ENCODE results near the gene ACOT11.

The ACOT11 gene

DNA sequence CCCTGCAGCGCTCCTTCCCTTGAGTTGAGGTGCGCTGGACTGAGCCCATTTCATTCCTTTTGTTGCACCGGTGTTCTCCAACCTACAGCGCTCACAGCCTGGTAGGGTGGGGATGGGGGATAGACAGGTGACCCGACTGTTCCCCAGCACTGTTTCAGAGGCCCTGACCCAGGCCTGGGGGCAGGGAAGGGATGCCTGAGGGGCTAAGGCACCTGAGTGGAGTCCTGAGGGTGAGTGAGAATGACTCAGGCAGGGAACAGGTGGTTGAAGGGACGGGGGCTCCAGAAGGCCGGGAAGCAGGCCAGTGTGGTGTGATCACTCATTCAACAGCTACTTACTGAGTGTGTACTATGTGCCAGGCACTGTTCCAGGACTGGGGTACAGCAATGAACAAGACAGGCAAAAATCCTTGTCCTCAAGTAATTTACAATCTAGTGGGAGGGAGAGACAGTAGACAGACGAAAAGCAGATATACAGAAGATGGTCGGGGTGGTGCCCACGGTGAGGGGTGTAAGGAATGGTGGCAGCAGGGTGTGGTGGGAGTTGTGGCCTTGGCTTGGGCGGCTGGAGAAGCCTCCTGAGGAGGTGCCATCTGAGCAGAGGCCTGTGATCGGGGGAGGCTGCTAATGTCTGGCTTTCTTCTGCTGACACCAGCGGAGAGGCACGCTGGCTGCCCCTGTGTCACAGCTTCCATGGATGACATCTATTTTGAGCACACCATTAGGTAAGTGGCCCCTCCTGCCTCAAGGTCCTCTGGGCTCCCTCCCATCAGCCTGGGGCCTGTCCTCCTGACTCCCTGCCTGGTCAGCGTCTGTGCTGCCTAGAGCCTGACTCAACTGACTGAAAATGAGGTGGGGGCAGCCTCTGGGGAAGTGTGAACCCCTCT lies 37.4 kb downstream of the ACOT11 start:
- TF ChIP-seq PPARA (CRISPR knock-in tag; IDR thresholded peaks at IDR 0.05; ENCODE audit: borderline replicate concordance): no peak
- TF ChIP-seq ARNTL (CRISPR knock-in tag; IDR thresholded peaks at IDR 0.05; ENCODE audit: borderline replicate concordance, low read depth): no peak
- no peak for TF ChIP-seq ZFP3 (CRISPR knock-in tag; IDR thresholded peaks at IDR 0.05)
- TF ChIP-seq CSRNP3 (CRISPR knock-in tag; IDR thresholded peaks at IDR 0.05): no peak
- TF ChIP-seq TCF4 (CRISPR knock-in tag; IDR thresholded peaks at IDR 0.05; ENCODE audit: borderline replicate concordance): no peak
- no peak for TF ChIP-seq ZNF565 (CRISPR knock-in tag; conservative IDR thresholded peaks at IDR 0.05; ENCODE audit: low read depth)
- TF ChIP-seq ESRRG (CRISPR knock-in tag; IDR thresholded peaks at IDR 0.05): no peak
- TF ChIP-seq OSR1 (CRISPR knock-in tag; IDR thresholded peaks at IDR 0.05): no peak
- TF ChIP-seq SNAI2 (CRISPR knock-in tag; IDR thresholded peaks at IDR 0.05): no peak
- TF ChIP-seq, protein P1, sequence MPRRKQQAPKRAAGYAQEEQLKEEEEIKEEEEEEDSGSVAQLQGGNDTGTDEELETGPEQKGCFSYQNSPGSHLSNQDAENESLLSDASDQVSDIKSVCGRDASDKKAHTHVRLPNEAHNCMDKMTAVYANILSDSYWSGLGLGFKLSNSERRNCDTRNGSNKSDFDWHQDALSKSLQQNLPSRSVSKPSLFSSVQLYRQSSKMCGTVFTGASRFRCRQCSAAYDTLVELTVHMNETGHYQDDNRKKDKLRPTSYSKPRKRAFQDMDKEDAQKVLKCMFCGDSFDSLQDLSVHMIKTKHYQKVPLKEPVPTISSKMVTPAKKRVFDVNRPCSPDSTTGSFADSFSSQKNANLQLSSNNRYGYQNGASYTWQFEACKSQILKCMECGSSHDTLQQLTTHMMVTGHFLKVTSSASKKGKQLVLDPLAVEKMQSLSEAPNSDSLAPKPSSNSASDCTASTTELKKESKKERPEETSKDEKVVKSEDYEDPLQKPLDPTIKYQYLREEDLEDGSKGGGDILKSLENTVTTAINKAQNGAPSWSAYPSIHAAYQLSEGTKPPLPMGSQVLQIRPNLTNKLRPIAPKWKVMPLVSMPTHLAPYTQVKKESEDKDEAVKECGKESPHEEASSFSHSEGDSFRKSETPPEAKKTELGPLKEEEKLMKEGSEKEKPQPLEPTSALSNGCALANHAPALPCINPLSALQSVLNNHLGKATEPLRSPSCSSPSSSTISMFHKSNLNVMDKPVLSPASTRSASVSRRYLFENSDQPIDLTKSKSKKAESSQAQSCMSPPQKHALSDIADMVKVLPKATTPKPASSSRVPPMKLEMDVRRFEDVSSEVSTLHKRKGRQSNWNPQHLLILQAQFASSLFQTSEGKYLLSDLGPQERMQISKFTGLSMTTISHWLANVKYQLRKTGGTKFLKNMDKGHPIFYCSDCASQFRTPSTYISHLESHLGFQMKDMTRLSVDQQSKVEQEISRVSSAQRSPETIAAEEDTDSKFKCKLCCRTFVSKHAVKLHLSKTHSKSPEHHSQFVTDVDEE (CRISPR knock-in tag; IDR thresholded peaks at IDR 0.05): no peak
- no peak for TF ChIP-seq ZFP30 (CRISPR knock-in tag; IDR thresholded peaks at IDR 0.05)
- no peak for TF ChIP-seq ZC3H10 (CRISPR knock-in tag; IDR thresholded peaks at IDR 0.05)
- TF ChIP-seq ISL1 (CRISPR knock-in tag; IDR thresholded peaks at IDR 0.05): no peak
- TF ChIP-seq, protein P2, sequence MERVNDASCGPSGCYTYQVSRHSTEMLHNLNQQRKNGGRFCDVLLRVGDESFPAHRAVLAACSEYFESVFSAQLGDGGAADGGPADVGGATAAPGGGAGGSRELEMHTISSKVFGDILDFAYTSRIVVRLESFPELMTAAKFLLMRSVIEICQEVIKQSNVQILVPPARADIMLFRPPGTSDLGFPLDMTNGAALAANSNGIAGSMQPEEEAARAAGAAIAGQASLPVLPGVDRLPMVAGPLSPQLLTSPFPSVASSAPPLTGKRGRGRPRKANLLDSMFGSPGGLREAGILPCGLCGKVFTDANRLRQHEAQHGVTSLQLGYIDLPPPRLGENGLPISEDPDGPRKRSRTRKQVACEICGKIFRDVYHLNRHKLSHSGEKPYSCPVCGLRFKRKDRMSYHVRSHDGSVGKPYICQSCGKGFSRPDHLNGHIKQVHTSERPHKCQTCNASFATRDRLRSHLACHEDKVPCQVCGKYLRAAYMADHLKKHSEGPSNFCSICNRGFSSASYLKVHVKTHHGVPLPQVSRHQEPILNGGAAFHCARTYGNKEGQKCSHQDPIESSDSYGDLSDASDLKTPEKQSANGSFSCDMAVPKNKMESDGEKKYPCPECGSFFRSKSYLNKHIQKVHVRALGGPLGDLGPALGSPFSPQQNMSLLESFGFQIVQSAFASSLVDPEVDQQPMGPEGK (CRISPR knock-in tag; IDR thresholded peaks at IDR 0.05; ENCODE audit: borderline replicate concordance): no peak
- no peak for TF ChIP-seq ZNF8 (CRISPR knock-in tag; IDR thresholded peaks at IDR 0.05)
- TF ChIP-seq GLIS3 (CRISPR knock-in tag; IDR thresholded peaks at IDR 0.05): no peak
- TF ChIP-seq BACH2 (CRISPR knock-in tag; IDR thresholded peaks at IDR 0.05; ENCODE audit: borderline replicate concordance): no peak
- no peak for TF ChIP-seq RARB (CRISPR knock-in tag; IDR thresholded peaks at IDR 0.05)
- TF ChIP-seq TOX (CRISPR knock-in tag; IDR thresholded peaks at IDR 0.05; ENCODE audit: borderline replicate concordance): no peak
- TF ChIP-seq, protein P3, sequence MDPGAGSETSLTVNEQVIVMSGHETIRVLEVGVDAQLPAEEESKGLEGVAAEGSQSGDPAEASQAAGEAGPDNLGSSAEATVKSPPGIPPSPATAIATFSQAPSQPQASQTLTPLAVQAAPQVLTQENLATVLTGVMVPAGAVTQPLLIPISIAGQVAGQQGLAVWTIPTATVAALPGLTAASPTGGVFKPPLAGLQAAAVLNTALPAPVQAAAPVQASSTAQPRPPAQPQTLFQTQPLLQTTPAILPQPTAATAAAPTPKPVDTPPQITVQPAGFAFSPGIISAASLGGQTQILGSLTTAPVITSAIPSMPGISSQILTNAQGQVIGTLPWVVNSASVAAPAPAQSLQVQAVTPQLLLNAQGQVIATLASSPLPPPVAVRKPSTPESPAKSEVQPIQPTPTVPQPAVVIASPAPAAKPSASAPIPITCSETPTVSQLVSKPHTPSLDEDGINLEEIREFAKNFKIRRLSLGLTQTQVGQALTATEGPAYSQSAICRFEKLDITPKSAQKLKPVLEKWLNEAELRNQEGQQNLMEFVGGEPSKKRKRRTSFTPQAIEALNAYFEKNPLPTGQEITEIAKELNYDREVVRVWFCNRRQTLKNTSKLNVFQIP (CRISPR knock-in tag; IDR thresholded peaks at IDR 0.05; ENCODE audit: borderline replicate concordance, low read depth): no peak
- ATAC-seq: no peak

DNA sequence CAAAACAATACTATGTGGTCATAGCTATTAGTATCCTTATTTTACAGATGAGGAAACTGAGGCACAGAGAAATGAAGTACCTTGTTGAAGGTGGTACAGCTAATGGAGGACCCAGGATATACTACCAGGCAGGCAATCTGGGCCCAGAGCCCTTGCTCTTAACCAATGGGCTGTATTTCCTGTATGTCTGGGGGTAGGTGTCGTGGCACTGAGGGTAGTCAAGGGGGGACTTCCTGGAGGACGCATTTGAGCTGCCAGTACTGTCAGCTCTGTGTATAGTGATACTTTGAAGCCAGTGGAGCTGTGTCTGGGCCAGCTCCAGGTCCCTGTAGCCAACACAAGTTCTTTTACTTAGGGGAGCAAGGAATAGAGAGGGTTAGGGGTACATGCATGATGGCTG lies 40.3 kb downstream of the ACOT11 start:
- no peak for TF ChIP-seq ZNF70 (CRISPR knock-in tag; IDR thresholded peaks at IDR 0.05)
- TF ChIP-seq ZFP30 (CRISPR knock-in tag; IDR thresholded peaks at IDR 0.05): no peak
- no peak for ATAC-seq

DNA sequence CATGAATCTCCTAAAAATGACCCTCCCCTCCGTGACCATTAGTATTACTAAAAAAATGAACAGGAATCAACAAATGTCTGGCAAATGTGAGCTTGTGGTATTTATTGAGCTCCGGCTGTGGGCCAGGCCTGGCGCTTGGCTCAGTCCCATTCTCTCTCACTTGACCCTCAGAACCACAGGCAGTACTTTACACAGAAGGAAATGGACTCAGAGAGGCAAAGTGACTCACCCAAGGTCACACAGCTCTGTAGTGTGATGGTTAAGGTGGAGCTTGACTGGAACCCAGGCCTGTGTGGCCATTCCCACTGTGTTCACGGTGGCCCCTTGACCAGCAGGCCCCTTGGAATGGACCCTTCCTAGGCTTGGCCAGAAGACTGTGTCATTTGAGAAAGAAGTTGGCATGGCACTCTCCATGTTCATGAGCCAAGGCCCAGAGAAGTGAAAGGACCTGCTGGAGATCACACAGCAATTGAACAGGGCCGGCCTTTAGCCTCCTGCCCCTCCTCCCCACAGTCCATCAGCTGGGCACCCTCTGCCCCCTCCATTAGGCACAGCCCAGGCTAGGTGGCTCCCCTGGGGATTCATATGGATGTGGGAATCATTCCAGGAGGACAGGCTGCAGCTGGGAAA lies 43.2 kb downstream of the ACOT11 start:
- ATAC-seq: no peak
- TF ChIP-seq CSRNP3 (CRISPR knock-in tag; IDR thresholded peaks at IDR 0.05) (no peak), ZC3H10 (CRISPR knock-in tag; IDR thresholded peaks at IDR 0.05) (no peak)
- TF ChIP-seq, protein P4, sequence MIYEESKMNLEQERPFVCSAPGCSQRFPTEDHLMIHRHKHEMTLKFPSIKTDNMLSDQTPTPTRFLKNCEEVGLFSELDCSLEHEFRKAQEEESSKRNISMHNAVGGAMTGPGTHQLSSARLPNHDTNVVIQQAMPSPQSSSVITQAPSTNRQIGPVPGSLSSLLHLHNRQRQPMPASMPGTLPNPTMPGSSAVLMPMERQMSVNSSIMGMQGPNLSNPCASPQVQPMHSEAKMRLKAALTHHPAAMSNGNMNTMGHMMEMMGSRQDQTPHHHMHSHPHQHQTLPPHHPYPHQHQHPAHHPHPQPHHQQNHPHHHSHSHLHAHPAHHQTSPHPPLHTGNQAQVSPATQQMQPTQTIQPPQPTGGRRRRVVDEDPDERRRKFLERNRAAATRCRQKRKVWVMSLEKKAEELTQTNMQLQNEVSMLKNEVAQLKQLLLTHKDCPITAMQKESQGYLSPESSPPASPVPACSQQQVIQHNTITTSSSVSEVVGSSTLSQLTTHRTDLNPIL (CRISPR knock-in tag; IDR thresholded peaks at IDR 0.05; ENCODE audit: low read depth): no peak
- TF ChIP-seq, protein P3 (CRISPR knock-in tag; IDR thresholded peaks at IDR 0.05; ENCODE audit: borderline replicate concordance, low read depth): no peak
